H1 (cell line): ENCODE data around the gene MMP25. TPM values are rescaled to one million over a fixed set of nuclear protein-coding genes. Genes with fewer than 3 reads are reported as not detected.

Source experiments
- ASH2L ChIP-seq: fragments of 200-600, 300-600 bp; sonication (generic); IDR thresholded peaks from one replicate; pipeline ENCODE4 v1.7.1; 2017; ENCODE audit warnings: low read length
- BCL11A ChIP-seq, 2 experiments: IDR thresholded peaks; one replicate each; pipeline ENCODE4 v1.6.1; 2011; ENCODE audit warnings: low read depth in 2 of 2, low read length in 2 of 2, mild to moderate bottlenecking in 2 of 2
- BRCA1 ChIP-seq: IDR thresholded peaks from 2 replicates; pipeline ENCODE4 v1.6.1; 2012; ENCODE audit warnings: low read depth, low read length, improper control_type of control experiment
- CTBP2 ChIP-seq: IDR thresholded peaks from 2 replicates; pipeline ENCODE4 v1.7.0; 2011; ENCODE audit warnings: borderline replicate concordance, mild to moderate bottlenecking, moderate library complexity, mixed read lengths, low read length; ENCODE audit not compliant: insufficient read depth, insufficient read length
- EZH2 ChIP-seq: fragments of 200-600 bp; sonication (generic); IDR thresholded peaks from 2 replicates; pipeline ENCODE4 v1.7.1; 2012; ENCODE audit warnings: low read depth, mild to moderate bottlenecking, moderate library complexity, low read length, inconsistent platforms; ENCODE audit not compliant: severe bottlenecking
- KDM5A ChIP-seq: fragments of 200-600 bp; IDR thresholded peaks from 2 replicates; pipeline ENCODE4 v1.7.1; 2012; ENCODE audit warnings: mild to moderate bottlenecking, low read length, inconsistent platforms, mixed read lengths
- NANOG ChIP-seq: IDR thresholded peaks from 2 replicates; pipeline ENCODE4 v1.6.1; 2011; ENCODE audit warnings: low read length, low read depth, mild to moderate bottlenecking, inconsistent platforms; ENCODE audit not compliant: insufficient read depth, poor library complexity, severe bottlenecking
- POU5F1 ChIP-seq: IDR thresholded peaks from 2 replicates; pipeline ENCODE4 v1.6.1; 2011; ENCODE audit warnings: low read depth, mild to moderate bottlenecking, low read length, moderate library complexity
- RAD21 ChIP-seq, 2 experiments: IDR thresholded peaks in 1 of 2; conservative IDR thresholded peaks in 1 of 2; 2 replicates each; pipeline ENCODE4 v1.6.1; 2011; ENCODE audit warnings: low read depth in 2 of 2, low read length in 2 of 2, improper control_type of control experiment in 1 of 2, inconsistent platforms in 1 of 2, mild to moderate bottlenecking in 1 of 2, moderate library complexity in 1 of 2
- RXRA ChIP-seq: IDR thresholded peaks from 2 replicates; pipeline ENCODE4 v1.6.1; 2011; ENCODE audit warnings: low read depth, mild to moderate bottlenecking, low read length, moderate library complexity; ENCODE audit not compliant: insufficient read depth
- SAP30 ChIP-seq: fragments of 300-600 bp; sonication (generic); IDR thresholded peaks from 2 replicates; pipeline ENCODE4 v1.7.1; 2012; ENCODE audit warnings: low read length, moderate library complexity, mild to moderate bottlenecking, inconsistent platforms; ENCODE audit not compliant: insufficient read depth, insufficient replicate concordance
- SIN3A ChIP-seq, 2 experiments: IDR thresholded peaks in 1 of 2; conservative IDR thresholded peaks in 1 of 2; 2 replicates each; pipeline ENCODE4 v1.6.1; 2011 to 2012; ENCODE audit warnings: low read length in 2 of 2, improper control_type of control experiment in 1 of 2, low read depth in 1 of 2, mild to moderate bottlenecking in 1 of 2
- SP4 ChIP-seq: IDR thresholded peaks from 2 replicates; pipeline ENCODE4 v1.6.1; 2012; ENCODE audit warnings: low read length, inconsistent platforms
- SRF ChIP-seq: IDR thresholded peaks from 2 replicates; pipeline ENCODE4 v1.6.1; 2011; ENCODE audit warnings: mild to moderate bottlenecking, low read depth, low read length, moderate library complexity
- SUZ12 ChIP-seq: fragments of 200-600 bp; sonication (generic); IDR thresholded peaks from 2 replicates; pipeline ENCODE4 v1.6.1; 2012; ENCODE audit warnings: mild to moderate bottlenecking, inconsistent platforms, low read length, moderate library complexity, mixed read lengths
- polyA plus RNA-seq, 7 experiments: library from polyadenylated mRNA; depleted of rRNA in 3 of 7; stranded (reverse) in 5 of 7; unstranded in 2 of 7; fragments of >200 nt in 5 of 7; fragments of 200-250 nt in 2 of 7; gene quantifications; 1 replicate in 5 of 7; 2 replicates in 1 of 7; 4 replicates in 1 of 7; pipeline versions ENCODE4 v1.2.1 to v1.2.3, GENCODE V29; 2011 to 2013; ENCODE audit warnings: missing spikeins in 2 of 7, mixed read lengths in 2 of 7
- total RNA-seq: library from RNA; stranded (reverse); fragmentation: NEBNext Ultra II Directional; extraction: Animal tissue kit (Norgen Biotek cat#: 25700); gene quantifications from 2 replicates; pipeline ENCODE4 v1.2.1, GENCODE V29; 2021
- TF ChIP-seq, protein P1 (sequence below): IDR thresholded peaks from 2 replicates; pipeline ENCODE4 v1.6.1; 2012; ENCODE audit warnings: low read length, inconsistent platforms
- TF ChIP-seq, protein P2 (sequence below): IDR thresholded peaks from 2 replicates; pipeline ENCODE4 v1.6.1; 2012; ENCODE audit warnings: inconsistent platforms

Gene MMP25
- total and polyA plus RNA-seq, 2 of the 8 experiments (the other 6 are each of a cell fraction or from before 2014, with no cell fraction given): 7.7 to 26.7 TPM

DNA sequence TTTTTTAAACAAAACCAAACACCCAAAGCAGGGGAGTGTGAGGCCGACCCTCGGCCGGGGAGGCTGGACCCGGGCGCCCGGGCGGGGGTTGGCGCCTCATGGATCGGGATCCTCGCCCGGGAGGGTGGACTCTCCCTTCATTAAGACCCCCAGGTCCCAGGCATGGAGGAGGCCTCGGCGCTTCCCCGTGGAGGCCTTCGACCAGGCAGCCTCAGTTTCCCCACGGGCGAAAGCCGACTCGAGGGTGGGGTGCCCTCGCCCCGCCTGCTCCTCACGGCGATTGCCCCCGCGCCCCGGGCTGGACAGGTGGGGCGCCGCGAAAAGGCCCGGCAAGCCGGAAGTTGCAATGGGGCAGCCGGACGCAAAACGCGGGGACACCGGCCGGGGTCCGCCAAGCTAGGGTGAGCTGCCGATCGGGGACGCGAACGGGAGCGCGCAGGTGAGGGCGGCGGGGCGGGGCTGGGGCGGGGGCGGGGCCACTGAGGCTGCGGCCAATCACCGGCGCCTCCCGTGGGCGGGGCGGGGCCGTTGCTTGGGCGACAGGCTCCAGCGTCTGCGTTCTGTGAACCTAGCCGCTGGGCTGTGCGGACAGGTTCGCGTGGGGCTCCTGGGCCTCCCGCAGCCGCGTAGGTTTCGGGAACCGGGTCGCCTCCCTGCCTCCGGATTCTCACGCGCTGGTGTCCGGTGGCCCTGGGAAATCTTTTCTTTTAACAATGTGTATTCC lies 60.0 kb downstream of the MMP25 start (continued):
- TF ChIP-seq EZH2 (no peak), SAP30 (no peak), POU5F1 (no peak), SIN3A (conservative IDR thresholded peaks at IDR 0.05 in 1 of 2, IDR thresholded peaks at IDR 0.05 in 1 of 2; ENCODE audit: low read depth in 1 of 2, low read length in 2 of 2) (peak in 1 of 2 experiments; percentile 73; a peak in 1 of 4 replicates), KDM5A (no peak), NANOG (no peak), SP4 (no peak), RXRA (no peak), SUZ12 (no peak), BCL11A (IDR thresholded peaks at IDR 0.05; ENCODE audit: low read depth in 2 of 2, low read length in 2 of 2) (no peak), ASH2L (peak; percentile 30), BRCA1 (no peak), CTBP2 (no peak), RAD21 (IDR thresholded peaks at IDR 0.05 in 1 of 2, conservative IDR thresholded peaks at IDR 0.05 in 1 of 2; ENCODE audit: low read depth in 2 of 2, low read length in 2 of 2) (no peak), SRF (no peak)
- TF ChIP-seq, protein P1, sequence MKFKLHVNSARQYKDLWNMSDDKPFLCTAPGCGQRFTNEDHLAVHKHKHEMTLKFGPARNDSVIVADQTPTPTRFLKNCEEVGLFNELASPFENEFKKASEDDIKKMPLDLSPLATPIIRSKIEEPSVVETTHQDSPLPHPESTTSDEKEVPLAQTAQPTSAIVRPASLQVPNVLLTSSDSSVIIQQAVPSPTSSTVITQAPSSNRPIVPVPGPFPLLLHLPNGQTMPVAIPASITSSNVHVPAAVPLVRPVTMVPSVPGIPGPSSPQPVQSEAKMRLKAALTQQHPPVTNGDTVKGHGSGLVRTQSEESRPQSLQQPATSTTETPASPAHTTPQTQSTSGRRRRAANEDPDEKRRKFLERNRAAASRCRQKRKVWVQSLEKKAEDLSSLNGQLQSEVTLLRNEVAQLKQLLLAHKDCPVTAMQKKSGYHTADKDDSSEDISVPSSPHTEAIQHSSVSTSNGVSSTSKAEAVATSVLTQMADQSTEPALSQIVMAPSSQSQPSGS: no peak
- TF ChIP-seq, protein P2, sequence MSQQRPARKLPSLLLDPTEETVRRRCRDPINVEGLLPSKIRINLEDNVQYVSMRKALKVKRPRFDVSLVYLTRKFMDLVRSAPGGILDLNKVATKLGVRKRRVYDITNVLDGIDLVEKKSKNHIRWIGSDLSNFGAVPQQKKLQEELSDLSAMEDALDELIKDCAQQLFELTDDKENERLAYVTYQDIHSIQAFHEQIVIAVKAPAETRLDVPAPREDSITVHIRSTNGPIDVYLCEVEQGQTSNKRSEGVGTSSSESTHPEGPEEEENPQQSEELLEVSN: peak; percentile 41; the same call in 1 of the 2 replicates
